Thoracic aorta (tissue), 2 donors: Measurements from ENCODE around the gene CERKL. TPM values are rescaled to one million over a fixed set of nuclear protein-coding genes. Genes with fewer than 3 reads are reported as not detected.

Source experiments
- ATAC-seq: fragments of 150-250 bp; one replicate; pipeline ENCODE4 v1.8.0; 2017; ENCODE audit warnings: low read depth; ENCODE audit not compliant: insufficient number of reproducible peaks, low FRiP score
- DNase-seq: peaks from one replicate; pipeline ENCODE4 v3.0.0-alpha.2; 2020; ENCODE audit warnings: low spot score
- H3K27ac ChIP-seq, 2 donors: fragments of 200-600 bp; sonication (generic); 1 replicate in 1 of 2; 2 replicates in 1 of 2; pipeline ENCODE4 v1.5.1; 2016; ENCODE audit warnings: mild to moderate bottlenecking in 2 of 2, moderate library complexity in 2 of 2
- H3K27me3 ChIP-seq: fragments of 200-600 bp; sonication (generic); replicated peaks from 2 replicates; pipeline ENCODE4 v1.6.0; 2016; ENCODE audit warnings: mild to moderate bottlenecking; ENCODE audit not compliant: insufficient read depth
- H3K36me3 ChIP-seq: fragments of 200-600 bp; sonication (generic); one replicate; pipeline ENCODE4 v1.5.1; 2016
- H3K4me1 ChIP-seq, 2 donors: fragments of 200-600 bp; sonication (generic); 1 replicate in 1 of 2; 2 replicates in 1 of 2; pipeline versions ENCODE4 v1.5.1 to v1.6.0; 2016; ENCODE audit warnings: low read depth in 2 of 2, mild to moderate bottlenecking in 1 of 2; ENCODE audit not compliant: control insufficient read depth in 1 of 2
- H3K4me3 ChIP-seq: fragments of 200-600 bp; sonication (generic); 2 replicates; pipeline ENCODE4 v1.5.1; 2016; ENCODE audit warnings: mild to moderate bottlenecking
- H3K9me3 ChIP-seq: fragments of 200-600 bp; sonication (generic); 2 replicates; pipeline ENCODE4 v1.5.1; 2016
- total RNA-seq, 2 donors: library from RNA; depleted of rRNA; stranded (reverse); fragments of >200 nt; gene quantifications; one replicate each; pipeline versions ENCODE4 v1.1.0 to v1.2.3, GENCODE V29; 2016
- TF ChIP-seq, protein P1 (sequence below): fragments of 200-600 bp; sonication (generic); IDR thresholded peaks from one replicate; pipeline ENCODE4 v1.5.1; 2019; ENCODE audit warnings: antibody characterized with exemption

Gene CERKL
- total RNA-seq, 2 donors from 2014 or later, result not detected

DNA sequence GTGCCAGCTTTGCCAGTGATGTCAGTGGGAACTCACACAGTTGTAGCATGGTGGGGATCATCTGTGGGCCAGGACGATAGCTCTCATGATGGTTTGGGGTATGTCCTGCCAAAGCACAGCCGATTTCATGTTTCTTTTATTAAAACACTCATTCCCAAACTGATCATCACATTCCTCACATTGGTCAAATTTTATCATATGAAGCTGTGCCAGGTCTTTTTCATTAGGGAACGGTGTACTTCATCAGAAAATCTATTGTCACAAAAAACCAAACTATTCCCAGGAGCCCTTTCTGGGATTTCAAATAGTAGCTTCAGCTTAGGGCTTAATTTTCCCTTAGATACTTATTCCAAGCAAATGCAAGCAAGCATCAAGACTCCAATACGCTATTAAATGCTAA lies 157.7 kb downstream of the CERKL start:
- Histone ChIP-seq H3K4me1 (no peaks in the 10 kb centered on the region), H3K27me3 (no peaks in the 10 kb centered on the region), H3K36me3 (no peaks in the 10 kb centered on the region), H3K4me3 (no peak overlapping the region), H3K9me3 (no peaks in the 10 kb centered on the region), H3K27ac (no peak overlapping the region)
- ATAC-seq (no peak), DNase-seq (no peak)
- TF ChIP-seq, protein P1, sequence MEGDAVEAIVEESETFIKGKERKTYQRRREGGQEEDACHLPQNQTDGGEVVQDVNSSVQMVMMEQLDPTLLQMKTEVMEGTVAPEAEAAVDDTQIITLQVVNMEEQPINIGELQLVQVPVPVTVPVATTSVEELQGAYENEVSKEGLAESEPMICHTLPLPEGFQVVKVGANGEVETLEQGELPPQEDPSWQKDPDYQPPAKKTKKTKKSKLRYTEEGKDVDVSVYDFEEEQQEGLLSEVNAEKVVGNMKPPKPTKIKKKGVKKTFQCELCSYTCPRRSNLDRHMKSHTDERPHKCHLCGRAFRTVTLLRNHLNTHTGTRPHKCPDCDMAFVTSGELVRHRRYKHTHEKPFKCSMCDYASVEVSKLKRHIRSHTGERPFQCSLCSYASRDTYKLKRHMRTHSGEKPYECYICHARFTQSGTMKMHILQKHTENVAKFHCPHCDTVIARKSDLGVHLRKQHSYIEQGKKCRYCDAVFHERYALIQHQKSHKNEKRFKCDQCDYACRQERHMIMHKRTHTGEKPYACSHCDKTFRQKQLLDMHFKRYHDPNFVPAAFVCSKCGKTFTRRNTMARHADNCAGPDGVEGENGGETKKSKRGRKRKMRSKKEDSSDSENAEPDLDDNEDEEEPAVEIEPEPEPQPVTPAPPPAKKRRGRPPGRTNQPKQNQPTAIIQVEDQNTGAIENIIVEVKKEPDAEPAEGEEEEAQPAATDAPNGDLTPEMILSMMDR, result no peak

Other genes starting within 250 kb of the CERKL start
- 10 to 100 TPM; 21.9 to 40.3 TPM for gene ITGA4, start 199.7 kb downstream of the CERKL start, total RNA-seq
- gene NEUROD1, start 23.4 kb upstream of the CERKL start, total RNA-seq, result not detected
- gene ITPRID2, start 234.6 kb upstream of the CERKL start, total RNA-seq, result 100 to 1,000 TPM; 102 to 121 TPM